ENCODE measurements around the gene SRF.
A peak's percentile ranks its signal among the peaks of the same experiment; 100 is the strongest.

SRF gene

DNA sequence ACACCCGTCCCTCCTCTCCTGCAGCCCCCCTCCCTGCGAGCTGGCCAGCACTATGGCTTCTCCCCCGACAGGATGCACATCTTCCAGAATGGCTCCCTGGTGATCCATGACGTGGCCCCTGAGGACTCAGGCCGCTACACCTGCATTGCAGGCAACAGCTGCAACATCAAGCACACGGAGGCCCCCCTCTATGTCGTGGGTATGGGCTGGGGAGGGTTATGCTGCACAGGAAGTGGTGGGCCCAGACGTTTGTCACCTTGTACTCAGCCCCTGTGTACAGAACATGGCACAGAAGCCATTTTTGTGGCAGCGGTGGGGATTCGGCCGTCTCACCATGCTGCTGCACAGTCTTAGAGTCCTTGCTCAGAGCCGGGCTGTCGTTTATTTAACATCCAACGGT lies 29.0 kb upstream of the SRF start:
- Mint-ChIP-seq H3K27ac (peak overlapping the region; percentile 97 to 98), H3K4me3 (peak overlapping the region; percentile 78 to 86), H3K4me1 (peaks cover 32% of the 10 kb centered on the region), H3K27me3 (no peaks in the 10 kb centered on the region), H3K9me3 (no peaks in the 10 kb centered on the region)
- DNase-seq (peak; percentile 39 to 56), ATAC-seq (peak; percentile 69)

DNA sequence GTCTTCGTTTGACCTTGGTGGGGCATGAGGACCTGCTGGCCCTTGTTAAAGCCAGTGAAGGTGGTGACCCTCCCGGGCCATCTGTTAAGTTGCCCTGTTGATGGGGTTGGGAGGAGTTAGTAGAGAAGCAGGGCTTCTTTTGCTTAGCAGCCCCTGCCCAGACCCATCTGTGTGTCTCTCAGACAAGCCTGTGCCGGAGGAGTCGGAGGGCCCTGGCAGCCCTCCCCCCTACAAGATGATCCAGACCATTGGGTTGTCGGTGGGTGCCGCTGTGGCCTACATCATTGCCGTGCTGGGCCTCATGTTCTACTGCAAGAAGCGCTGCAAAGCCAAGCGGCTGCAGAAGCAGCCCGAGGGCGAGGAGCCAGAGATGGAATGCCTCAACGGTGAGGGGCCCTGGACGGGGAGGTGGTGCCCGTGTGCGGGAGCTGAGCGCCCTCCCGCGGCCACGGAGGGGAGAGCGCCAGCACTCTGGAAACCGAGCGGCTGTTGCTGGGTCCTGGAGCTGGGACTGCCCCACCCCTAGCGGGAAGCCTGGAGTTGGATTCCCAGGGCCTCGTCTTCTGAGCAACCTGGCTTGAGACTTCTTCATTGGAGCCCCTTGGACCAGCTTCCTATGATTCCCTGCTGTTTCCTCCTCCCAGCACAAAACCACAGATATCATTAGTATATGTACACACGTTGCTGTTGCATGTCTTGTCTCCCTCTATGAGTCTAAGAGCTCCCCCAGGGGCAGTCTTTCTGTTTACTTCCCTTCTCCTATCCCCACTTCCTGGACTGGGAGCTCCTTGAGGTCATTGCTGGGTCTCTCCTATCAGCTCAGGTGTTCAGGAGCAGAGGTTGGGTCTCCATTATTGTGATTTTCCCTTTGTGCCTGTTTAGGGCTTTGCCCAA lies 27.6 kb upstream of the SRF start:
- Mint-ChIP-seq H3K4me3 (peak overlapping the region; percentile 78 to 86), H3K27me3 (no peaks in the 10 kb centered on the region), H3K9me3 (no peaks in the 10 kb centered on the region), H3K27ac (peak overlapping the region; percentile 97 to 98), H3K4me1 (peaks cover 36% of the 10 kb centered on the region)
- ATAC-seq (peak; percentile 91), DNase-seq (peak; percentile 88 to 90)

DNA sequence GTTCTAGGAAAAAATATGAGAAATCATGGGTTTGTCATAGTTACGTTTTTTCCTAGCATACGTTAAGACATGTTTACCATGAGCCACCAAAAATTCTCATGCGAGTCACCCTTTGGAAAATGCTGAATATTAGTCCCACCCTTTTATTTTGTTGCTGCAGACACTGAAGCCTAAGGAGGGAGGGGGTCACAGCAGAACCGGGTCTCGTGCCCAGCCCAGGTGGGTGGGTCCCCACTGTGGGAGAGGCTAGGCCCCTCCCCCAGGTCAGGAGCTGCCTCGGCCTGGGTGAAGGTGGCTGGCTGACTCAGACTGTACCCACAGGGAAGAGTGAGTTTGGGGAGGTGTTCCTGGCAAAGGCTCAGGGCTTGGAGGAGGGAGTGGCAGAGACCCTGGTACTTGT lies 26.2 kb upstream of the SRF start:
- Mint-ChIP-seq H3K27me3 (no peaks in the 10 kb centered on the region), H3K9me3 (no peaks in the 10 kb centered on the region), H3K4me3 (no peak overlapping the region), H3K4me1 (peaks cover 36% of the 10 kb centered on the region), H3K27ac (peak overlapping the region in 1 of 2 donors; percentile 89)
- ATAC-seq, result no peak
- no peak for DNase-seq

DNA sequence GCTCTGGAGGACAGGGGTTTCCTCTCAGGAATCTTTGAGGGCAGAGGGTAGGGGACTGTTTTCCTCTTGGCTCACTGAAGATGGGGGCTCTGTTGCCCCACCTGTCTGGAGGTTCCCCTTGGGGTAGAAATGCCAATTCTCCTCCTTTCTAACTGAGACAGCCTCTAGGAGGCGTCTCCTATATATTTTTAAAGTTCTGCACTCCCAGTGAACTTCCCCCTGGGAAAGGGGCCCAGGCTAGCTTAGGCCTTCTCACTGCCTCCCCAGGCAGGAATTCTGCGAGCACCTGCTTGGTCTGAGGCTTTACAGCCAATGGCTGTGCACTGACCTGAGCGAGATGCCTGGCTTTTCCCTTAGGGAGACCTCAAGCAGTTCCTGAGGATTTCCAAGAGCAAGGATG lies 24.8 kb upstream of the SRF start:
- DNase-seq (no peak), ATAC-seq (no peak)
- H3K4me3 Mint-ChIP-seq, result no peak overlapping the region
- no peaks in the 10 kb centered on the region for H3K27me3 Mint-ChIP-seq
- no peaks in the 10 kb centered on the region for H3K9me3 Mint-ChIP-seq
- peaks cover 36% of the 10 kb centered on the region for H3K4me1 Mint-ChIP-seq
- H3K27ac Mint-ChIP-seq, result no peak overlapping the region

DNA sequence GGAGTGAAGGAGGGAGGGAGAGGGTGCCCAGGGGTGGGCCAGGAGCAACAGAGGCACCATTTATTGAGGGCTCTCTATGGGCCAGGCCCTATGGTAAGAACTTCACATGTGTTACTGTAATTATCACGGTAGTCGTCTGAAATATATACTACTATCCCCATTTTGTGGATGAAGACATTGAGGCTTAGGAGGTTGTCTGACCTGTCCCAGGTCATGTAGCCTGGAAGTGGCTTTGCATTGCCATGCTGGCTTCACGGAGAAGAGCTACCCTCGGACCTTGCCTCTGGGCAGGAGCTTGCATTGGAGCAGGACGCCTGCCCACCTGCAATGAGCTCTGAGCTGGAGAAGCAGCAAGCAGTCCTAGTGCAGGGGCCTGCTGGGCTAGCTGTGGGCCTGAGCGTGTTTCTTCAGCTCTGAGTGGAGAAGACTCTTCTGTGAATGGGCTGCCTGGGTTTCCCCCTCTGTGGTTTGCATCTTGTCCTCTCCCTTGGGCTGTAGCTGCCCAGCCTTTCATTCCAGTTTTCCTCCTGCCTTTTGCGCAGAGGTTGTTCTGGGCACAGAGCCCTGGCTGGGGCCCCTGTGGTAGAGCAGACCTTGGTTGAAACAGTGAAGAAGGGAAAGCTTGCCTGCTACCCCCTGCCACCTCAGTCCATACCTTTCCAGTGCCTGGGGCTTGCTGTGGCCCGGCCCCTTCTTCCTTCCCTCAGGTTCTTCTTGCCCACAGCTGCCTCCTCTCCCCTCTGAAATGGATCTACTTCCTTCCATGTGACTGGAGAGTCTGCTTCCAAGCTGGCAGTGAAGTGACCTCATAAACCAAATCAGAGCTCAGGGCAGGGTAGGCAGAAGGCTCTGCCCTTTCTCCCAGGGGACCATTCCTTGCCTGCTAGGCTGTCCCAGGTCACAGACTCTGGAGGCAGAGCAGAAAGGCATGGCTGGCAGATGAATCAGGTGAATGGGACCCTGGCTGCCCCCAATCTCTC lies 24.1 kb upstream of the SRF start:
- H3K4me3 Mint-ChIP-seq, result no peak overlapping the region
- DNase-seq (no peak), ATAC-seq (no peak)
- H3K27me3 Mint-ChIP-seq, result no peaks in the 10 kb centered on the region
- no peaks in the 10 kb centered on the region for H3K9me3 Mint-ChIP-seq
- H3K4me1 Mint-ChIP-seq, result peaks cover 30% of the 10 kb centered on the region
- peak overlapping the region in 1 of 2 donors; percentile 88 for H3K27ac Mint-ChIP-seq

DNA sequence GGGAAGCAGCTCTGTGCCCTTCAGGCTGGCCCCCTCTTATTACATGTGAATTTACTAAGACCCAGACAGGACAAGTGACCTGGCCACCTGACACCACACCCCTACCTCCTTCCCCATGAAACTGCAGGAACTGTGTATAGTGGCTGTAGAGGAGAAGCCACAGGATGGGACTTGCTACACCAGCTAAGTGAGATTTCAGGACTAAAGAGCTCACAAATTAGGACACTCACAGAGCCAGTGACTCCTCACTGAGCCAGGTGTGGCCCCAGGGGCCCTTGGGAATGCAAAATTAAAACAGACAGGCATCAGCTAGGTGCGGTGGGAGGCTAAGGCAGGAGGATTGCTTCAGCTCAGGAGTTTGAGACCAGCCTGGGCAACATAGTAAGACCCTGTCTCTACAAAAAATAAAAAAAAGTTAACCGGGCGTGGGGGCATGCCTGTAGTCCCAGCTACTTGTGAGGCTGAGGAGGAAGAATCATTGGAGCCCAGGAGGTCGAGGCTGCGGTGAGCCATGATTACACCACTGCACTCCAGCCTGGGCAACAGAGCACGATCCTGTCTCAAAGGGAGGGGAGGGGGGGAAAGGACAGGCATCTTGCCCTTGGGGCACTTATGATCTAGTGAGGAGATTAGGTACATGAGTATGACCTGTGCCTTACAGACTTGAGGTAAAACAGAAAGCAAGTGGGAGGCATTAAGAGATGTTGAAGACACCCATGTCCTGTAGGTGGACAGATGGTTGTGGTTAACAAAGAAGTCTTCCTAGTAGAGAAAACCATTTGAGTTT lies 23.2 kb upstream of the SRF start:
- H3K4me1 Mint-ChIP-seq, result peaks cover 21% of the 10 kb centered on the region
- no peaks in the 10 kb centered on the region for H3K9me3 Mint-ChIP-seq
- H3K27ac Mint-ChIP-seq, result peak overlapping the region; percentile 54 to 88

DNA sequence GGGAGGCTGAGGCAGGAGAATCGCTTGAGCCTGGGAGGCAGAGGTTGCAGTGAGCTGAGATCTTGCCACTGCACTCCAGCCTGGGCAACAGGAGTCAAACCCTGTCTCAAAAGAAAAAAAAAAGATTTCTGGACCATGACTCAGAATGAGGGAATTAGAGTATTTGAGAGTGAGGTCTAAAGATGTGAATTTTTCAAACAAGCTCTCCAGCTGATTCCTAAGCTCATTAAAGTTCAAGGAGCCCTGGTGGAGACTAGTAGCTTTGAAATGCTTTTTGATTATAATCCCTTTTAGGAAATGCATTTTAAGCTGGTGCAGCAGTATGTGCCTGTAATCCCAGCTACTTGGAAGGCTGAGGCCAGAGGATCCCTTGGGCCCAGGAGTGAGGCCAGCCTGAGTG lies 21.8 kb upstream of the SRF start:
- DNase-seq (no peak), ATAC-seq (no peak)
- Mint-ChIP-seq H3K27ac (no peak overlapping the region), H3K4me1 (peaks cover 9% of the 10 kb centered on the region), H3K9me3 (no peaks in the 10 kb centered on the region), H3K27me3 (no peaks in the 10 kb centered on the region), H3K4me3 (no peak overlapping the region)

More for the DNA sequence above, 23.2 kb upstream of the SRF start:
- Mint-ChIP-seq H3K27me3 (no peaks in the 10 kb centered on the region), H3K4me3 (no peak overlapping the region)
- ATAC-seq (no peak), DNase-seq (no peak)

DNA sequence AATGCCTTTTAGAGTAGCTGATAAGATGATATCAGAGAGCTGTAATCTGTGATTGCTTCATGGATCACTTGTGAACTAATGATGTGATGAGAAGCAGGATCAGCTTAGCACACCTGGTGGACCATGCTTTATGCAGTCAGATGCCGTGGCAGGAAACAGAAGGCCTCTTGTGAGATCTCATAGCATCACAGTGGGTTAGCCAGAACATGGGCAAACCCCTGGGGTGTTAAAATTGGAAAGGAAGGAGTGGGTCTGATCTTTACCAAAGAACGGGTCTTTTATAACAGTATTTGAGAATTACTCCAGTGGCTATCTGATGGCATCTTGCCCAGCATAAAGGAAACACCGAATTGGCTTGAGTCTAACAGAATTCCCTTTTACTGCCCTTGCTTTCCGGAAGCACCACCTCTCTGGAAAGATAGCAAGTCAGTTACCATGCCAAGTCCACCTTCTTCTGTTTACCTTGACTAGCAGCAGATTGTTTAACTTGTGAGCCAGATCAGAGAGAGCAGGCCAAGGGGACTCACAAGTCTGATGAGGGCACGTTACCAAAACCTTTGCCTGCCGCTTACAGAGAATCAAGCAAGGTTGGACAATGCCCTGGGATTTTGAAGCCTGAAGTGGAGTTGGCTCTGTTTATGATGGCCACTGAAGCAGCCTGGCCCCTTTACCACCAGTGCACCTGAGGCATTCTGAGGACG lies 20.9 kb upstream of the SRF start:
- DNase-seq (no peak), ATAC-seq (no peak)
- Mint-ChIP-seq H3K4me1 (peaks cover 4% of the 10 kb centered on the region), H3K4me3 (no peak overlapping the region), H3K27ac (no peak overlapping the region), H3K27me3 (no peaks in the 10 kb centered on the region), H3K9me3 (no peaks in the 10 kb centered on the region)

DNA sequence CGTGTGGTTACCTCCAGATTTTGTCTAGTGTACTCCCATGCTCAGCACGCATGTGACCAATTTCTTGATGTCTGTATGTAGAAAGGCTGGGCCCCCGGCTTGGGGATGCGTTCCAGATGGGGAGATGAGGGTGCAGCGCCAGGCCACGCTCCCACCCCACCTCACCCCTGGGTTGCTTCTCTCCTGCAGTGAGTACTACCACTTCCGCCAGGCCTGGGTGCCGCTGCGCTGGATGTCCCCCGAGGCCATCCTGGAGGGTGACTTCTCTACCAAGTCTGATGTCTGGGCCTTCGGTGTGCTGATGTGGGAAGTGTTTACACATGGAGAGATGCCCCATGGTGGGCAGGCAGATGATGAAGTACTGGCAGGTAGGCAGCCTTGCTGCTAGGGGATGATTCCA lies 11.5 kb upstream of the SRF start:
- Mint-ChIP-seq H3K9me3 (no peaks in the 10 kb centered on the region), H3K4me3 (no peak overlapping the region)
- ATAC-seq, result no peak

DNA sequence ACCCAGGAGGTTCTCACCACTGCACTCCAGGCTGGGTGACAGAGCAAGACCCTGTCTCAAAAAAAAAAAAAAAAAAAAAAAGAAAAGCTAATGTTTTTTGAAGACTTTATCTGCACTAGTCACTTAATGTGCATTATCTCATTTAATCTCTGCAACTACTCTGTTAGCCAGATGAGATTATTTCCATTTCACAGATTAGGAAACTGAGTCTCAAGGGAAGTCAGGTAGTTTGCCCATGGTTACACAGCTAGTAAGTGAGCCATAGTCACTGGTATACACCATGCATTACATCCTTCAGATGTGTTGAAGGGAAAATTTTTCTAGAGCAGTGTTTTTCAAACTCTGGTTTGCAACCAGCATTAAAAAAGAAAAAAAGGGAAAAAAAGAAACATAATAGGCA lies 7.2 kb upstream of the SRF start:
- no peaks in the 10 kb centered on the region for H3K9me3 Mint-ChIP-seq
- H3K27me3 Mint-ChIP-seq, result no peaks in the 10 kb centered on the region
- H3K27ac Mint-ChIP-seq, result no peak overlapping the region
- no peaks in the 10 kb centered on the region for H3K4me1 Mint-ChIP-seq
- no peak overlapping the region for H3K4me3 Mint-ChIP-seq
- no peak for ATAC-seq
- DNase-seq, result no peak

More for the DNA sequence above, 11.5 kb upstream of the SRF start:
- no peaks in the 10 kb centered on the region for H3K4me1 Mint-ChIP-seq
- no peaks in the 10 kb centered on the region for H3K27me3 Mint-ChIP-seq
- peak overlapping the region in 1 of 2 donors; percentile 89 for H3K27ac Mint-ChIP-seq
- DNase-seq, result no peak

DNA sequence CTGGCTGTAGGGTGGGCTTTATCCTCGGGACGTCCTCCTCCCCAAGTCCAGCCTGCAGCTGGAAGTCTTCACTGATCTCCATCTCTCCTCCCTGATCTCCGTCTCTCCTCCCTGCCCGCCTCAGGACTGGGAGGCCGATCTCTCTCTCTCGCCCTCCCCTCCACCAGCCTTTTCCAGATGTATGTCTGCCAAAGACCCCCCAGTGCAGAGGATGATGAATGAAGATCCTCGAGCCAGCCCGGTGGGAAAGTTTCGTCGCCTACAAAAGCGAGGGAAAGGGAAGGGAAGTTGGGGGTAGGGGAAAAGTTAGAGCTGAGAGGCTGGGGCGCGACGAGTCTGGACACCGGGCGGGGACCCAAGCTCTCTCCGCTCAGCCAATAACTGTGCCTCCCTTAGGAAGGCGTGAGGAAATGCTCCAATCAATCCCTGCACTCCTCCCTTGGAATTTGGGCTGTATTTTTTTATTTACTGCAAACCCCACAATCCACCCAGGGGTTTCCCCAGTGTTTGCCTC lies 595 bp upstream of the SRF start:
- peak overlapping the region; percentile 92 to 95 for H3K27ac Mint-ChIP-seq
- no peak for DNase-seq
- H3K4me3 Mint-ChIP-seq, result peak overlapping the region; percentile 91 to 95
- H3K27me3 Mint-ChIP-seq, result no peaks in the 10 kb centered on the region
- H3K9me3 Mint-ChIP-seq, result no peaks in the 10 kb centered on the region
- peaks cover 46% of the 10 kb centered on the region for H3K4me1 Mint-ChIP-seq
- ATAC-seq, result no peak

DNA sequence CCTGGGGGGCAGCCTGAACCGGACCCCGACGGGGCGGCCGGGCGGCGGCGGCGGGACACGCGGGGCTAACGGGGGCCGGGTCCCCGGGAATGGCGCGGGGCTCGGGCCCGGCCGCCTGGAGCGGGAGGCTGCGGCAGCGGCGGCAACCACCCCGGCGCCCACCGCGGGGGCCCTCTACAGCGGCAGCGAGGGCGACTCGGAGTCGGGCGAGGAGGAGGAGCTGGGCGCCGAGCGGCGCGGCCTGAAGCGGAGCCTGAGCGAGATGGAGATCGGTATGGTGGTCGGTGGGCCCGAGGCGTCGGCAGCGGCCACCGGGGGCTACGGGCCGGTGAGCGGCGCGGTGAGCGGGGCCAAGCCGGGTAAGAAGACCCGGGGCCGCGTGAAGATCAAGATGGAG lies 636 bp downstream of the SRF start:
- Mint-ChIP-seq H3K4me3 (peak overlapping the region; percentile 91 to 95), H3K27ac (peak overlapping the region; percentile 69 to 96), H3K27me3 (no peaks in the 10 kb centered on the region), H3K4me1 (peaks cover 56% of the 10 kb centered on the region), H3K9me3 (no peaks in the 10 kb centered on the region)
- ATAC-seq, result peak; percentile 6
- DNase-seq, result peak; percentile 43 to 67

DNA sequence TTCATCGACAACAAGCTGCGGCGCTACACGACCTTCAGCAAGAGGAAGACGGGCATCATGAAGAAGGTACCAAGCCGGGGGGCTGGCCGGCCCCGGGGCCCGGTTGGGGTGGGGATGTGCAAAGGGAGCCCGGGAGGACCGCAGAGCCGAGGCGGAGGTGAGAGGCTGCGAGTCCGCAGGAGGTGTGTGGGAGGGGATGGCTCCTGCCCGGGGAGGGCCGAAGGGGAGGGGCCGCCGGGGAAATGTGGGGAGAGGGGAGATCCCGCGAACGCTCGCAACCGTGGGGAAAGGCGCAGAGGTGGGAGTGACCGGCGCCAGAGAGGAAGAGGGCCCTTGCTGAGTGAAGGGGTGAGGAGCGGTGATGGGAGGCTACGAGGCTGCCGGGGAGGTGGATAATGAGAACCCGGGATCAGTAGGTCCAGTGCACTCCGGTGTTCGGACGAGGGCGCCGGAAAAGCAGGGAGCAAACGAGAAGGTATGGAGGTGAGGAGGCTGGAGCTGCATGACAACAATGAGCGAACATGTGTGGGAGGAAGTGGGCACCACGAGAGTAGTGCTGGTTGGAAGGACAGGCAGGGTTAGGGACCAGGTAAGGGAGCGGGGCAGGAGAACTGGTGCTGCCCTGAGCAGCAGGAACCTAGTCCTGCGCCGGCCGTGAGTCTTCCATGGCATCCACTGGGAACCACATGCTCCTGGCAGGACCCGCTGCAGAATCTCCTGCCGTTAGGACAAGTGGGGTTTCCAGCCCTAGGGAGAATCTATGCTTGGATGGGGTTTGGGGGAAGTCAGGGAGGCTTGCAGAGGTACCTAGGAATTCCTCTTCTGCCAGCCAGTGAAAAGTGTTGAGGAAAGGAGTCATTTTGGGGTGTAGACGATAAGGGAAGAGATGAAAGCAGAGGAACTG lies 1.3 kb downstream of the SRF start:
- Mint-ChIP-seq H3K9me3 (no peaks in the 10 kb centered on the region), H3K4me3 (peak overlapping the region; percentile 81 to 87), H3K27me3 (no peaks in the 10 kb centered on the region), H3K4me1 (peaks cover 56% of the 10 kb centered on the region), H3K27ac (peak overlapping the region; percentile 31 to 96)
- no peak for ATAC-seq
- peak; percentile 56 to 70 for DNase-seq

Measured in stimulated activated naive CD8-positive, alpha-beta T cell treated with anti-CD3 and anti-CD28 coated beads, Interleukin-15, amount 100 ng/mL, for 72 hours (primary cell).